ENCODE measurements around the gene LCE3B. TPM values are rescaled to one million over a fixed set of nuclear protein-coding genes. Genes with fewer than 3 reads are reported as not detected.

LCE3B gene
- total RNA-seq: not detected
- not detected for polyA plus RNA-seq
- long read RNA-seq, donor 1: 0 reads
- long read RNA-seq, donor 2: 0 reads
- long read RNA-seq, donor 3: 0 reads
- long read RNA-seq, donor 4: 0 reads
- long read RNA-seq, donor 5: 0 reads
- long read RNA-seq, donor 6: 0 reads
- long read RNA-seq, donor 7: 0 reads
- long read RNA-seq, donor 8: 0 reads
- long read RNA-seq, donor 9: 0 reads
- long read RNA-seq, donor 10: 0 reads

- H3K36me3 ChIP-seq (replicated peaks in 1 of 2): no peaks in the 10 kb centered on the region
- H3K4me3 ChIP-seq: no peak within 1 kb of the TSS
- DNase-seq: no peak
- peaks cover 0 to 4% (median 0%) of the 10 kb centered on the region in 3 donors for H3K9me3 ChIP-seq (replicated peaks in 1 of 3)
- no peaks in the 10 kb centered on the region for H3K4me1 ChIP-seq (replicated peaks in 1 of 2)
- TF ChIP-seq POLR2A (IDR thresholded peaks at IDR 0.05): no peak
- no peak for TF ChIP-seq CTCF (IDR thresholded peaks at IDR 0.05)
- WGBS, 4 donors: 89 to 100% methylated on average over 1 of the region's 1 CpG; no CpG with 5 or more reads in 2 of the 4 donors
- no peak within 1 kb of the TSS for H3K27ac ChIP-seq
- no peaks in the 10 kb centered on the region for H3K27me3 ChIP-seq
- intact Hi-C loops (cut with DNase I): no loop called here
Observed at GRCh38 chr1:152613511-152613910, at the start of gene LCE3B. TSS of gene LCE3B (plus strand) at chr1:152613811. CDS start at chr1:152613811, 0 bp downstream.

- no peaks in the 10 kb centered on the region for H3K4me1 ChIP-seq (replicated peaks in 1 of 2)
- no peak overlapping the region for H3K4me3 ChIP-seq
- WGBS, 4 donors: 66 to 71% (median 69%) methylated on average over 2 of the region's 2 CpGs
- DNase-seq: no peak
- no peaks in the 10 kb centered on the region for H3K9me3 ChIP-seq (replicated peaks in 1 of 3)
- H3K36me3 ChIP-seq (replicated peaks in 1 of 2): no peaks in the 10 kb centered on the region
- no peaks in the 10 kb centered on the region for H3K27me3 ChIP-seq
- no peak for TF ChIP-seq POLR2A (IDR thresholded peaks at IDR 0.05)
- no peak for TF ChIP-seq CTCF (IDR thresholded peaks at IDR 0.05)
- intact Hi-C loops (cut with DNase I): no loop called here
- no peak overlapping the region for H3K27ac ChIP-seq
Observed at GRCh38 chr1:152565115-152565514, 48.5 kb upstream of the LCE3B start.

- Histone ChIP-seq H3K9me3 (replicated peaks in 1 of 3) (no peaks in the 10 kb centered on the region), H3K36me3 (replicated peaks in 1 of 2) (no peaks in the 10 kb centered on the region), H3K4me3 (no peak overlapping the region), H3K4me1 (replicated peaks in 1 of 2) (no peaks in the 10 kb centered on the region), H3K27me3 (no peaks in the 10 kb centered on the region), H3K27ac (no peak overlapping the region)
- no peak for DNase-seq
- intact Hi-C loops (cut with DNase I): no loop called here
- TF ChIP-seq POLR2A (IDR thresholded peaks at IDR 0.05) (no peak), CTCF (IDR thresholded peaks at IDR 0.05) (no peak)
- 63 to 82% (median 74%) methylated on average over 7 to 14 of the region's 14 CpGs for WGBS, 4 donors
Observed at GRCh38 chr1:152565535-152566215, 47.9 kb upstream of the LCE3B start.

GRCh38 chr1:152566681-152567080 lies 46.9 kb upstream of the LCE3B start, which contains the start of gene LCE3E:
TSS of gene LCE3E (minus strand) at chr1:152566780. CDS start at chr1:152566208, 572 bp downstream.
- TF ChIP-seq CTCF (IDR thresholded peaks at IDR 0.05) (no peak), POLR2A (IDR thresholded peaks at IDR 0.05) (no peak)
- no peaks in the 10 kb centered on the region for H3K4me1 ChIP-seq (replicated peaks in 1 of 2)
- H3K27me3 ChIP-seq: no peaks in the 10 kb centered on the region
- H3K9me3 ChIP-seq (replicated peaks in 1 of 3): no peaks in the 10 kb centered on the region
- WGBS, 4 donors: 51 to 83% (median 67%) methylated on average over 1 of the region's 1 CpG
- no peak for DNase-seq
- H3K36me3 ChIP-seq (replicated peaks in 1 of 2): no peaks in the 10 kb centered on the region
- no peak within 1 kb of the TSS for H3K27ac ChIP-seq
- H3K4me3 ChIP-seq: no peak within 1 kb of the TSS
- intact Hi-C loops (cut with DNase I): no loop called here
